Diencephalon (tissue), 1 donor: ENCODE data around the gene IL17D. TPM values are rescaled to one million over a fixed set of nuclear protein-coding genes. Genes with fewer than 3 reads are reported as not detected.

Experiments used
- total RNA-seq: library from RNA; depleted of rRNA; stranded (reverse); fragments of >200 nt; gene quantifications from one replicate; pipeline ENCODE4 v1.2.3, GENCODE V29; 2014

The IL17D gene, protein sequence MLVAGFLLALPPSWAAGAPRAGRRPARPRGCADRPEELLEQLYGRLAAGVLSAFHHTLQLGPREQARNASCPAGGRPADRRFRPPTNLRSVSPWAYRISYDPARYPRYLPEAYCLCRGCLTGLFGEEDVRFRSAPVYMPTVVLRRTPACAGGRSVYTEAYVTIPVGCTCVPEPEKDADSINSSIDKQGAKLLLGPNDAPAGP
- 19.1 TPM for total RNA-seq

DNA sequence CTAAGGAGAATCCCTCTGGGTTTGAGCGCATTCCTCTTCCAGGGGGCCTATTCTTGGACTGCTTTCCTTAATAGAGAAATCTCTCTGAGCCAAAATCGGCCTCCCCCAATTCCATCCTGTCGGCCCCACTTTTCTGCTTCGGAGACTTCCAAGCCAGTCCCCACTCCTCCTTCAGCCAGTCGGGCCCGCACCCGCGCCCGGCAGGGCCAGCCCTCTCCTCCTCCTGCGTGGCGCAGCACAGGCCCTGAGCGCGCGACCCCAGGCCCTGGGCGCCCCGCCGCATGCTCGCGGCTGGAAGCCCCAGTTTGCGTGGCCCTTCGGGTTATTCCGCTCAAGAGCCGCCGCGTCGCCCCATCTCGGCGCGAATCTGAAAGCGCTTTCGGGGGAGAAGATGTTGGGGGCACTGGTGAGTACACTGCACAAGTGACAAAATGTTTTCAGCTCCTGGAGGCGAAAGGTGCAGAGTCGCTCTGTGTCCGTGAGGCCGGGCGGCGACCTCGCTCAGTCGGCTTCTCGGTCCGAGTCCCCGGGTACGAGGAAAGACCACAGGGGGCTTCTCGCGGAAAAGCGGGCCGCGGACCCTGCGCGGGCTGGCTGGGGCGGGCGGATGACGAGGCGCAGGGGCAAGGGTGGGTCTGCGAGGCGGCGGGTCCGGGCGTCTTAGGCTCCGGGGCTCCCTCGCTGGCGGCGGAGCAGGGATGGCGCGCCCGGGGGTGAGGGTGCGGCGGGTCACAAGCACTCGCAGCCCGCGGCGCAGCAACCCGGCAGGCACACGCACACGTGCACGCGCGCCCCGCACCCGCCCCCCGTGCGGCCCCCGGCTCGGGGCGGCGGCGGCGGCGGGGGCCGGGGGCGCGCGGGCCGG lies at the start of gene IL17D:
IL17D (plus strand) TSS at position 785 of the 865 bp plus-strand sequence. CDS start 303 bp downstream, outside the sequence.

Other genes starting within 250 kb of the IL17D start
- 22.4 TPM for gene CRYL1, start 177.8 kb upstream of the IL17D start, total RNA-seq
- gene IFT88, start 136.5 kb upstream of the IL17D start, total RNA-seq, result 36.0 TPM
- gene EEF1AKMT1, start 70.3 kb downstream of the IL17D start, total RNA-seq, result 11.5 TPM
- 29.3 TPM for gene XPO4, start 199.0 kb downstream of the IL17D start, total RNA-seq